GM19099 (cell line): ENCODE data around the gene LSM4.

ENCODE experiments used
- POLR2A ChIP-seq: IDR thresholded peaks from 3 replicates; pipeline ENCODE4 v1.6.1; 2011; ENCODE audit warnings: low read depth; ENCODE audit not compliant: insufficient read length; ENCODE audit errors: extremely low read depth

LSM4 gene

GRCh38 chr19:18345296-18345695 lies 22.4 kb upstream of the LSM4 start:
- no peak for TF ChIP-seq POLR2A

- no peak for TF ChIP-seq POLR2A
Observed at GRCh38 chr19:18344582-18344950, 21.7 kb upstream of the LSM4 start.

- TF ChIP-seq POLR2A, result no peak
Observed at GRCh38 chr19:18342090-18342632, 19.3 kb upstream of the LSM4 start.

GRCh38 chr19:18340990-18341868 lies 18.4 kb upstream of the LSM4 start:
- TF ChIP-seq POLR2A, result peak; percentile 27

- TF ChIP-seq POLR2A, result peak; percentile 72
Observed at GRCh38 chr19:18340190-18340989, 17.5 kb upstream of the LSM4 start, which contains the start of gene PGPEP1. Gene PGPEP1 (plus strand): TSS chr19:18340598. CDS start chr19:18340682, 84 bp downstream.

- TF ChIP-seq POLR2A, result no peak
Observed at GRCh38 chr19:18339723-18340122, 16.8 kb upstream of the LSM4 start.

GRCh38 chr19:18338541-18338940 lies 15.7 kb upstream of the LSM4 start:
- no peak for TF ChIP-seq POLR2A

- TF ChIP-seq POLR2A, result no peak
Observed at GRCh38 chr19:18336121-18336520, 13.2 kb upstream of the LSM4 start.

- TF ChIP-seq POLR2A, result no peak
Observed at GRCh38 chr19:18333680-18334079, 10.8 kb upstream of the LSM4 start.

GRCh38 chr19:18332917-18333530 lies 10.1 kb upstream of the LSM4 start:
- TF ChIP-seq POLR2A, result no peak

- no peak for TF ChIP-seq POLR2A
Observed at GRCh38 chr19:18330868-18331267, 8.0 kb upstream of the LSM4 start.

GRCh38 chr19:18329035-18329376 lies 6.1 kb upstream of the LSM4 start:
- no peak for TF ChIP-seq POLR2A

- peak; percentile 46 for TF ChIP-seq POLR2A
Observed at GRCh38 chr19:18328340-18329034, 5.6 kb upstream of the LSM4 start.

GRCh38 chr19:18326772-18327171 lies 3.9 kb upstream of the LSM4 start:
- TF ChIP-seq POLR2A, result no peak
